ENCODE results near the gene ARL17A.
"Not testable (repeated sequence)": the region's sequence is repeated elsewhere in the genome, so short reads cannot be mapped to it uniquely, and the experiment has no call there.

Gene ARL17A

DNA sequence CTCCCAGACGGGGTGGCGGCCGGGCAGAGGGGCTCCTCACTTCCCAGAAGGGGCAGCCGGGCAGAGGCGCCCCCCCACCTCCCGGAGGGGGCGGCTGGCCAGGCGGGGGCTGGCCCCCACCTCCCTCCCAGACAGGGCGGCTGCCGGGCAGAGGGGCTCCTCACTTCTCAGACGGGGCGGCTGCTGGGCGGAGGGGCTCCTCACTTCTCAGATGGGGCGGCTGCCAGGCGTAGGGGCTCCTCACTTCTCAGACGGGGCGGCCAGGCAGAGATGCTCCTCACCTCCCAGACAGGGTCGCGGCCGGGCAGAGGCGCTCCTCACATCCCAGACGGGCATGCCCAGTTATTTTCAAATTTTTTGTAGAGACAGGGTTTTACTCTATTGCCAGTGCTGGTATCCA lies 44.8 kb downstream of the ARL17A start:
- not testable (repeated sequence) for DNase-seq

DNA sequence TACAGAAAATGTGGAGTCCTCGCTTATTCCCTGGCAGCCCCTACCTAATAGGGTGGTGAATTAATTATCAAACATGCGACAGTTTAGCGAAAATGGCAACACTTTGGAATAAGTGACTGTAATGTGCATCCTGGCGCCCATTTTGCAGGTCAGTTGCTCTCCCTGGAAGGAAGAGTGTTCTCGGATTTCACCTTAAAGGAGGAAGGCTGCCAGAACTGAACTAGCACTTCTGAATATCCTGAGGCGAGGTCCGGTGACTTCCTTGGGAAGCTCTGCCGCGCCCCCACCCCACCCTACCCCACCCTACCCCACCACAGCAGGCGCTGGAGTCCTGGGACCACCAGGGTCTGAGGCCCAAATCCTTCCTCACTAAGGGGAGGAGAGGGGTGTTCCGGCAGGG lies 67.3 kb downstream of the ARL17A start, which contains the start of gene LRRC37A2:
Gene LRRC37A2 (plus strand): TSS at position 301 of the 400 bp plus-strand sequence. CDS start 245 bp downstream, outside the sequence.
- not testable (repeated sequence) for DNase-seq

DNA sequence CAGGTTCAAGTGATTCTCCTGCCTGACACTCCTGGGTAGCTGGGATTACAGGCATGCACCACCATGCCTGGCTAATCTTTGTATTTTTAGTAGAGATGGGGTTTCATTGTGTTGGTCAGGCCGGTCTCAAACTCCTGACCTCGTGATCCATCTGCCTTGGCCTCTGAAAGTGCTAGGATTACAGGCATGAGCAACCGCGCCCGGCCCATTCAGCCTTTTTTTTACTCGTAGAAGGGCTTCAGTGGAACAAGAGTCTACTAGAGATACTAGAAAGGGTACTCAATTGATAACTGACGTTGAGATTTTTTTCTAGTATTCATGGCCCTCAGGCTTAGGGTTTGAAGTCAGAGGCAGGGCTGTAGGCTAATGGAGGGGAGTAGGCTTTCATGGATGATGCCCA lies 73.6 kb downstream of the ARL17A start:
- DNase-seq = not testable (repeated sequence)

DNA sequence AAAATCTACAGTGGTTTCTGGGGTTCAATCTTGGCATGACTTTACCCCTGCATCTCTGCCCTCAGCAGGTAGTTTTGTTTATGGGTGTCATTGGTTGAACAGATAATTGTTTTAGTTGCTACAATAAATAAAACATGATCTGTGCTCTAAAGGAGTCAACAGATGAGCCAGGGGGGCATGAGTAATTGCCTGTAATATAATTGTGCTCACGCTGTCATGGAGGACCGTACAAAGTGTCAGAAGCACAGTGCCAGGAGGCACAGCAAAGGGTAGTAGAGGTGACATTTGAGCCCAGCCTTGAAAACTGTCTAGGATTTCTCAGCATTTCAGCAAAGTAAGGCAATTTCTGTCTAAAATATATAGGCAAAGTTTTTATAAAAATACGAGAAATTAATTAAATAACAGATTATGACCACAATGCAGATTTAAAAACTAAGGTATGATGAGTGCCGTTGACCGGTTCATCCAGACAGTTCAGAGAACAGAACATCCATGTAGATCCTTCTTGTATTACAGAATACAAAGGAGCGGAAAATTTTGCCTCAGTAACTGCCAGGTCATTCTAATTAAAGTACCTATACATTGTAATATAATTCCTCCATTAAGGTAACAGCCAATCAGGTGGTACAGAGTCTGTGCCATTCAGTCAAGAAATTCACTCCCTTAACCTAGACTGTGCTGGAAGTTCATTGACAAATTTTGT lies 79.9 kb downstream of the ARL17A start:
- DNase-seq = not testable (repeated sequence)

DNA sequence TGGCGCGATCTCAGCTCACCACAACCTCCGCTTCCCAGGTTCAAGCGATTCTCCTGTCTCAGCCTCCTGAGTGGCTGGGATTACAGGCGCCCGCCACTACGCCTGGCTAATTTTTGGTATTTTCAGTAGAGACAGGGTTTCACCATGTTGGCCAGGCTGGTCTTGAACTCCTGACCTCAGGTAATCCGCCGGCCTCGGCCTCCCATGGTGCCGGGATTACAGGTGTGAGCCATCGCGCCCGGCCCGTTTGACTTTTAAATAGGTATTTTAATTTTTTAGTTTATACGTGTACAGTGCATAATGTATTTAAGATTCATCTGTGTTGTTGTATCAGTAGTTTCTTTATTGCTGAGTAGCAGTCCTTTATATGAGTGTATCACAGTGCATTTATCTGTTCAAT lies 87.5 kb downstream of the ARL17A start:
- DNase-seq = not testable (repeated sequence)

DNA sequence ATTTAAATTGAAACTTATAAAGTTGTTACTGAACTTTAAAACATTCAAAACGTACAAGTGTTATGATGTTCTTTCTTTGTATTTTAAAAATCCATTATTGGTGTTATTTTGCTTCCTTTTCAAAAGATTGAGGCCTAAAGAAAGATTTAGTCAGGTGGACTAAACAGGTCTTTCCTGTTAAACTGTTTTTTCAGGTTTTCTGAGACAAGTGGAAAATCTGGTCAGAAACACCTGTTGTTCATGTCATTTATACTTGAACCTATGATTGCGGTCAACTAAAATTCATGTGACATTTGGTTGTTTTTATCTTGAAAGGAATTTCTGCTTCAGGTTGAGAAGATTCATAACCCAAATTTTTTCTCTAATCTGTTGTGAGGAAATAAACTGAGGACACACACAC lies 98.2 kb downstream of the ARL17A start:
- not testable (repeated sequence) for DNase-seq

DNA sequence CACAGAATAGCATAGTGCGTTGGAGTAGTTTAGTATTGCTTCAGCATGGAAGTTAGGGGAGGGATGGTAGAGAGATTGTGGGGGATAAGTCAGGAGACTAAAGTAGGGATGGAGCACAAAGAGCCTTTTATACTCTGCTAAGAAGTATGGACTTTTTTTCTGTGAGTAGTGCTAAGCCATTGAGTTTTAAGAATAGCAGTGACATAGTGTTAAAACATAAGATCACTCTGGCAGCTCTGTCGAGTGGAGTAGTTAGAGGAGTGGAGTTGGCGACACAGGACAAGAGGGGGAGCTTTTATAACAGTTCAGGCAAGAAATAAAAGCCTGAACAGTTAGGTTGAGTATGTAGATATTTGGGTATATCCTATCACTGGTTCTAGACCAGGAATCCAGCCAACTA lies 100.7 kb downstream of the ARL17A start:
- not testable (repeated sequence) for DNase-seq

DNA sequence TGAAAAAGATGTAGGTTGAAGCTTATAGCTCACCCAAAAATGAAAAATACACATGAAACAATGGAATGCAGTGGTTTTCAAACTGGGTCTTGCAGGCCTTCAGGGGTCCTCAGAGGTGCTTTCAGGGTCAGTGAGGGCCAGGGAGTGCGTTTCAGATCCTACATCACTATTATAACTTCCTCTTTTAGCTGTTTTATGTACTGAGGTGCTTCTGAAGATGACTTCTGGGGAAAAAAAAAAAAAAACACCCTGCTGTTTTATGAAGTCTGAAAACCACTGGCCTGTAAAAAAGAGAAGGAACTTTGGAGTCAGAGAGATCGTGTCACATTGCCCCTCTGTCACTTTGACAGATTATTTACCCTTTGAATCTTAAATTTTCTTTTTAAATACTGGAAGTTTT lies 103.9 kb downstream of the ARL17A start:
- not testable (repeated sequence) for DNase-seq

DNA sequence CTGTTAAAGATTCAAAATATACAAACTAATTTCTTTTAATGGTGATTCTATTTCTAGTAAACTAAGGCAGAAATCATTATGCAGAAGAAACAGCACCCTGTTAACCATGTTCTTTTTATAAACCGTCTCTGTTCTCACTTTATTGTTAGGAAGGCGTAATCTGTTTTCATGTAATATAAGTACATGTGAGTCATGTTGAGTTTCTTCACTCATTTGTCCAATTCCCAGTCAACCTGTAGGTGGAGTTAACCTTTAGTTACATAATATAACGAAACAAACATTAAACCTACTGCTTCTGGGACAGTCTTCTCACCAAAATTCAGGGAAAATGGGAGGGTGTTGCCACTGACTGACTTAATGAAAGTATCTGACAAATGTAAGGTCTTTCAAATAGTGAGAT lies 105.0 kb downstream of the ARL17A start:
- DNase-seq = not testable (repeated sequence)

DNA sequence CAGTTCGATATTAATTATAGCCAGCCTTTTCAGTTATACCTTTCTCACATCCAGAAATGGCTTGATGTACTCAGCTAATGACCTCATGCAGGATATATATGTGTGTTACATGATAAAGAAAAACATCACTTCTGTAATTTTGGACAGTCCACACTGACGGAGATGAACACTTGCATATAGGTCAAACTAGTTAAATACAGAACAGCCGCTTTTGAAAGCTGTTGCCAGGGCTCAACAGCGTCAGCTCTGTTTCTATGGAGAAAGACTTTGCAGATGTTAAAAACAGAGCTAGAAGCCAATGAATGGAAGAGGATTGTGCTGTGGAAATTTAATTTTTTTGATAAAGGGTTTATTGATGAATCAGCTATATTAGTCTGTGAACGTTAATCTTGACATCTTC lies 111.9 kb downstream of the ARL17A start:
- DNase-seq = not testable (repeated sequence)

All from GOT3 (cell line).